GM12872 (cell line): ENCODE results near the gene RABL3.

Source experiments
- CTCF ChIP-seq: IDR thresholded peaks from 3 replicates; pipeline ENCODE4 v1.5.1; 2011; ENCODE audit warnings: low read depth, mild to moderate bottlenecking, low read length, moderate library complexity; ENCODE audit not compliant: insufficient read depth

RABL3 gene

DNA sequence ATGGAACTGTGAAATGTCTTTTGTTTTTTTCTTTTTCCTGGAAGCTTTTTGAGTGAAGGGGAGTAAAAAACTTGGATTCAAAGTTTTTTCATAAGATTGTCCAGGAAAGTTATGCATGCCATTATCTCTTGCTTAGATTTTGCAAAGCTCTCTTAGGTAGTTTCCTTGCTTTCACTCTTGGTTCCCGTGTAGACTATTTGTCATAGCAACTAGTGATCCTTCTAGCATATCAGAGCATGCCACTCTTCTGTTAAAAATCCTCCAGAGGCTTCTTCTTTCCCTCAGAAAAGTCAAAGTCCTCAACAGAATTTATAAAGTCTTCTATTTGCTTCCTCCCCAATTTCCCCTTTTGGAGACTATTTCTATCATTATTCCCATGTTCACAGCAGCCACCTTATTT, 21.3 kb upstream of the RABL3 start:
- TF ChIP-seq CTCF = no peak

DNA sequence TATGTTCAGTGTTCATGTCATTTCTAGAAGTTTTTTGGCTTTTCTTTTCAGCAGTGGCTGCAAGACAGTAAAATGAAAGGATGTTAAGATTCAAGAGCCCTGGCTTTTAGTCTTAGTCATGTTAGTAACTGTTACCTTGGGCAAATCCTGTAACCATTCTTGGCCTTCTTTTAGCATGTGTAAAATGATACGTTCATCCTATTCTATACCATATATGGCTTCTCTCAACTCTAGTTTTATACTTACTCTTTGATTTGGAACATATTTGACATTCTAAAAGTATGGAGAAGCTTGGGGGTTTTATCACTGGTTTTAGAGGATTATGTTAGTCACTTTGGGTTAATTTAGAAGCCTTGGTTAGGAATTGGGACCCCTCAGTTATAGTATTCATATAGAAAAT, 20.3 kb upstream of the RABL3 start:
- TF ChIP-seq CTCF = no peak

GRCh38 chr3:120756061-120756460, 13.7 kb upstream of the RABL3 start:
- TF ChIP-seq CTCF = no peak

DNA sequence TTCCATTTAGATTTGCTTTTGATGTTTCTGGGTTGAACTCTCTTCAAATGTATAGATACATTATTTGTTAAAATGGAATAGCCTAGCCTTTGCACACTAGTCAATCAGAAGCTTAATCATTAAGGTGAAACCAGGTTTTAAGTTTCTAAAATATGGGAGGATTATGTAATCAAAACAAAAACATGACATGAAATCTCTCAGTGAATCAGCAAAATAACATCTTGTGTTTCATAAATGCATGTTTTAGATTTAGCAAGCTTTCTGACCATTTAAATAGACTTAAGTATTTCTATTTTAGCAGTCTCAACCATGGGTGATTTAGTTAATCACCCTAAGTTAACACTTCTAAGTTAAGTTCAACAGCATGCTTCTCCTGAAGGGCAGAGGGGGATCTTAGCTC, 11.5 kb upstream of the RABL3 start:
- TF ChIP-seq CTCF = no peak

DNA sequence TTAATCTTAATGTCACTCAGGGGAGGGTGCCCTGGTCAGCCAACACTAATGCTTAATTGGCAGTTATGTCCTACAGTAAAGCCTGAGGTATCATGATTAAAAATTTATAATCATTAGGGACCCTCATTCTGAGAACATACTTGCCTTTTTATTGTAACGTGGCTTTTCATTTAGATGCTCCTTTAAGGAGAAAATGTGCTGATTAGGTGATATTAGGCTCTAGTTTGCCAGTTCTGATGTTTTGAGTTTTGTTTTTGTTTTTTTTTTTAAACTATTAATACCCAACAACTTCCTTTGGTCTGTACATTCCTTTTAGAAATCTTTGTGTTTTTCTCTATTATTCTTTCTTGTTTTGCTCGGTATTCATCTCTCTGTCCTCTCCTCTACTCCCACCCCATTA, 10.5 kb upstream of the RABL3 start:
- TF ChIP-seq CTCF = no peak

DNA sequence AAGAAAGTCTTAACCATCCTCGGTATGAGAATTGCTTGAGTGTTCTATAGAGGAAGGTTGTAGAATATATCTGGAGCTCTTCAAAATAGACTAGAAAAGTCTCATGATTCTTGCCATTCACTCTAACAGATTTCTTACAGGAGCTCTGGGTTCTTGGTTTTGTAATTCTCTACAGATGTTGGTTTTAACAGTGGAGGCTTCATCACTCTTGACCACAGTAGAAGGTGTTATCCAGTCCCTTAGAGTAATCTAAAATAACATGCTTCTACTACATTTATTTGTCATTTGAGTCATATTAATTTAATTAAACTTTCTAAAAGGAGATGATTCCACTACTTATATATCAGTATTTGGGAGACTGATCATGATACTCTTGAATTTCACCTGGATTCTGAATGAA, 9.9 kb upstream of the RABL3 start:
- TF ChIP-seq CTCF = no peak

- no peak for TF ChIP-seq CTCF
These were observed 7.5 kb upstream of the RABL3 start for GRCh38 chr3:120749843-120750242.

GRCh38 chr3:120745466-120745865, 3.1 kb upstream of the RABL3 start:
- no peak for TF ChIP-seq CTCF
